GM06990 (cell line): Measurements from ENCODE around the gene ZCCHC24.

Source experiments
- DNase-seq: peaks from one replicate; pipeline ENCODE4 v3.0.0-alpha.2; 2011; ENCODE audit not compliant: insufficient read length; ENCODE audit errors: extremely low read depth
- H3K27me3 ChIP-seq: replicated peaks from 2 replicates; pipeline ENCODE4 v1.6.0; 2011; ENCODE audit warnings: low read length; ENCODE audit not compliant: control insufficient read depth, insufficient read depth
- H3K36me3 ChIP-seq: 2 replicates; pipeline ENCODE4 v1.5.1; 2011; ENCODE audit warnings: low read length; ENCODE audit not compliant: control insufficient read depth, insufficient read depth
- H3K4me3 ChIP-seq: replicated peaks from 2 replicates; pipeline ENCODE4 v1.5.1; 2011; ENCODE audit warnings: low read depth, mild to moderate bottlenecking, control low read depth, low read length
- TF ChIP-seq, protein P1 (sequence below): IDR thresholded peaks from 2 replicates; pipeline ENCODE4 v1.5.1; 2011; ENCODE audit warnings: low read length, control low read depth, mild to moderate bottlenecking, inconsistent platforms; ENCODE audit not compliant: insufficient read depth, poor library complexity, severe bottlenecking

Gene ZCCHC24

DNA sequence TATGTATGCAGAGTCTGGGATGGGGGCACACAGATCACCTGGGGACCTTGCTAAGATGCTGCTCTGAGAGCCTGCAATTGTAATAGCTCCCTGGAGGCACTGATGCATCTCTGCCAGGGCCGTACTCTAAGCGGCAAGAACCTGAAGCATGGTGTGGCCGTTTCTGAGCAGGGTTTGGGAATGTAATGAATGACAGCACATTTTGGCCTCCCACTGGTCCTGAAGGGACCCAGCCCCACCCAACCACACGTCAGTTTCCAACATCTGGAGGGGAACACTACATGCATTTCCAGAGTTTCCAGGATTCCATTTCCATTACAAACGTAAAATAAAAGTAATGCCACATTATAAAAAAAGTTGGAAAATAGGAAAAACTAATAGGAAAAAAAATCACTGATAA is 14.0 kb downstream of the ZCCHC24 start:
- Histone ChIP-seq H3K4me3 (no peak overlapping the region), H3K36me3 (no peaks in the 10 kb centered on the region), H3K27me3 (no peaks in the 10 kb centered on the region)
- DNase-seq = no peak
- TF ChIP-seq, protein P1, sequence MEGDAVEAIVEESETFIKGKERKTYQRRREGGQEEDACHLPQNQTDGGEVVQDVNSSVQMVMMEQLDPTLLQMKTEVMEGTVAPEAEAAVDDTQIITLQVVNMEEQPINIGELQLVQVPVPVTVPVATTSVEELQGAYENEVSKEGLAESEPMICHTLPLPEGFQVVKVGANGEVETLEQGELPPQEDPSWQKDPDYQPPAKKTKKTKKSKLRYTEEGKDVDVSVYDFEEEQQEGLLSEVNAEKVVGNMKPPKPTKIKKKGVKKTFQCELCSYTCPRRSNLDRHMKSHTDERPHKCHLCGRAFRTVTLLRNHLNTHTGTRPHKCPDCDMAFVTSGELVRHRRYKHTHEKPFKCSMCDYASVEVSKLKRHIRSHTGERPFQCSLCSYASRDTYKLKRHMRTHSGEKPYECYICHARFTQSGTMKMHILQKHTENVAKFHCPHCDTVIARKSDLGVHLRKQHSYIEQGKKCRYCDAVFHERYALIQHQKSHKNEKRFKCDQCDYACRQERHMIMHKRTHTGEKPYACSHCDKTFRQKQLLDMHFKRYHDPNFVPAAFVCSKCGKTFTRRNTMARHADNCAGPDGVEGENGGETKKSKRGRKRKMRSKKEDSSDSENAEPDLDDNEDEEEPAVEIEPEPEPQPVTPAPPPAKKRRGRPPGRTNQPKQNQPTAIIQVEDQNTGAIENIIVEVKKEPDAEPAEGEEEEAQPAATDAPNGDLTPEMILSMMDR = no peak

DNA sequence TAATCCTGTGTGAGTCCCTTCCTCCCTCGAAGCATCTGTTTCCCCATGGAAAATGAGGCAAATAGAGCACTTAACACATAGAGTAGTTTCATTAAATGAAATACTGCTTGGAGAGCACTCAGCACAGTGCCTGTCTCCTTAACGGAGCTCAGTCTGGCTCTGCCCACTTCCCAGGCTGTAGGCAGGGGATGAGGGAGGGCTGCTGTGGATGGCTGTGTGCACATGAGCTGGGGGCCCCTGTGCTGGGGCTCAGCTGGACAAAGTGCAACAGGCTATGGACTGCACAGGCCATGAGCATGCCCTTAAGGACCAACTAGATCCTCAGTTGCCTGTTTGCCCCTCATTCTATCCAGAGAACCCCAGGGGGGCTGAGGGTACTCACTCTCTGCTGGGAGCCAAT is 14.5 kb downstream of the ZCCHC24 start:
- no peak for DNase-seq
- no peaks in the 10 kb centered on the region for H3K27me3 ChIP-seq
- H3K36me3 ChIP-seq = no peaks in the 10 kb centered on the region
- H3K4me3 ChIP-seq = no peak overlapping the region
- TF ChIP-seq, protein P1 = no peak

DNA sequence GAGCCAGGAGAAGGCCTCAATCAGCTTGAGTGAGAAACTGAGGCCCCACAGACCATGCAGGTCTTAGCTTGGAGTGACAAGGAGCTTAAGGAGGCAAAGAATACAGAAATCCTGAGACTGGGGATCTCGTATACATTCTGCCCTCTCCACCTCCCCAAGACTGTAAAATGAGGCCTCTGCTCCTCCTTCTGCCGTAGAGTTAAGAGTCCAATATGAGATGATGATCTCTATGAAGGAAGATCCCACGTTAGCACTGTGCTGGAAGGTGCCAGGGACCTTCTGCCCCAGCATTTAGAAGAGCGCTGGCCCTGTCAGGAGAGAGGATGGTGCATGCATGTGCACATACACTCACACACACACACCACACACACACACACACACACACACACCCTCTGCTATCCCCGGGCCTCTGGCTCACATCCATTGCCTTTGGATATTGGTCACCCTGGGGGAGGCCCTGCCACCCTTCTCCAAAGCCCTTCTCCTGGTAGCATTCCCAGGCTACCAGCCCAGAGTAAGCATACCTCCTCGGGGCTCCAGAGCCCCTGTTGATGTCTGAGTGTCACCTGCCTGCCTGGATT is 15.0 kb downstream of the ZCCHC24 start:
- no peak for DNase-seq
- no peaks in the 10 kb centered on the region for H3K27me3 ChIP-seq
- H3K36me3 ChIP-seq = no peaks in the 10 kb centered on the region
- TF ChIP-seq, protein P1 = no peak
- no peak overlapping the region for H3K4me3 ChIP-seq

DNA sequence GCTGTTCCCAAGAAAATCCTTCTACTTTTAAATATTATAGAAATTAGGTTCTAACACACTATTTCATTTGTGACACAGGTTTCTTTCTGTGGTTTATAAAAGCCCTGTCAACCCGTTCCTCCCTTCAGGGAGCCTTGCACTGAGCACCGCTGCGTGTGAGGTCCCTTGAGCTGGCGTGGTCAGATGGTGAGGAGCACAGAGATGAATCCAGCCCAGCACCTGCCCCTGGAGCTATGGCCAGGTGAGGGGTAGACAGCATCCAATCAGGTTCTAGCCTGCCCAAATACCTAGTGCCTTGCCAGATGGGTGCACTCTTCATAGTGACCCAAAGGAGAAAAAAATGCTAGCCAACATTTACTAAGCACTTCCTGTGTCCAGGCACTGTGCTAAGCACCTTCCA is 15.7 kb downstream of the ZCCHC24 start:
- TF ChIP-seq, protein P1 = no peak
- DNase-seq = no peak
- no peaks in the 10 kb centered on the region for H3K36me3 ChIP-seq
- no peaks in the 10 kb centered on the region for H3K27me3 ChIP-seq
- no peak overlapping the region for H3K4me3 ChIP-seq

DNA sequence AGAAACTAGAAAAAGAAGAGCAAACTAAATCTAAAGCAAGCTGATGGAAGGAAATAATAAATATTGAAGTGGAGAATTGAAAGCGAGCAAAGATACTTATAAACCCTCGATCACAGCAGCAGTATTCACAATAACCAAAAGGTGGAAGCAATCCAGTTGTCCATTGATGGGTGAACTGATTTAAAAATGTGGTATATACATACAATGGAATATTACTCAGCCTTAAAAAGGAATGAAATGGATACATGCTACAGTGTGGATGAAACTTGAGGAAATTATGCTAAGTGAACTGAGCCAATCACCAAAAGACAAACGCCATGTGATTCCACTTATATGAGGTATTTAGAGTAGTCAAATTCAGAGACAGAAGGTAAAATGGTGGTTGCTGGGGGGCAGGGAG is 17.5 kb downstream of the ZCCHC24 start:
- DNase-seq = no peak
- no peaks in the 10 kb centered on the region for H3K36me3 ChIP-seq
- H3K27me3 ChIP-seq = no peaks in the 10 kb centered on the region
- TF ChIP-seq, protein P1 = no peak
- H3K4me3 ChIP-seq = no peak overlapping the region

DNA sequence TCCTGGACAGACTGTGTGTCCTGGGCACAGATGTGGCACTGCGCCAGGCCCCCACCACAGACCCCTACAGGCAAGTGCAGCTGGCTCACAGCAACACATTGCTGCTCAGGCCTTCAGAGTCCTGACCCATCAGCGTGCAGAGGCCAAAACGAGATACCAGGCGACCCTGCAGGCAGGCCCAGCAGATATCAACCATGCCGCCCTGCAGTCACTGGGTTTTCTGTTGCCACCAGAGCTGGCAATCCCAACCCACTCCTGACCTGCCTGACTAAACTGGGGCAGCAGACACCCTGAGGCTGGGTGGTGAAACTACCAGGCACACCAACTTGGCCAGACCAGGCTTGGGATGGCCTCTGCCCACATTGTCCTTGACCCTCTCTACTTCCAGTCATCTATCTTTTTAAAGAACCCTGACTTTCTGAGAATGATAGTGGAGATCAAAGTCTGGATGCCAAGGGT is 20.3 kb downstream of the ZCCHC24 start:
- H3K27me3 ChIP-seq = no peaks in the 10 kb centered on the region; the same call in 1 of the 2 replicates
- TF ChIP-seq, protein P1 = no peak
- no peaks in the 10 kb centered on the region for H3K36me3 ChIP-seq
- no peak for DNase-seq
- H3K4me3 ChIP-seq = no peak overlapping the region
